Fibroblast of skin of right quadriceps (primary cell): ENCODE data around the gene DLK1.

Experiments used
- DNase-seq: peaks from one replicate; pipeline ENCODE4 v3.0.0-alpha.2; 2013

The DLK1 gene

GRCh38 chr14:100736269-100737180 lies 9.8 kb downstream of the DLK1 start:
- DNase-seq = no peak

DNA sequence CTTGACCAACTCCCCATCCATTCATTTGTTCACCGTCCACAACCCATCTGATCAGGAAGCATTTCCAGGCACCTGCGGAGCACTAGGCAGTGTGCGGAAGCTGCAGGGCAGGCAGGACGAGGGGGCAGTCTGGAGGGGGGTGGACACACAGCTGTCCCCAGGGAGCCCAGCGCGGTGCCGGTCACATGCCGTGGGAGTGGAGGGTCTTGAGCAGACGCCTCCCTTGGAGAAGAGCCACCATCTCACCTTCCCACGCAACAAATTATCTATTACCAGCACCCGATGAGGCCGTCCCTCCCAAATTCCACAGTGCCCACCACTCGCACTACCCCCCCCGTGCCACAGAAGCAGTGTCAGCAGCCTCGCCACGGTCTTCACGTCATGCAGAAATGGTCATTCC lies 10.8 kb downstream of the DLK1 start:
- no peak for DNase-seq

GRCh38 chr14:100738269-100738691 lies 11.6 kb downstream of the DLK1 start:
- no peak for DNase-seq

DNA sequence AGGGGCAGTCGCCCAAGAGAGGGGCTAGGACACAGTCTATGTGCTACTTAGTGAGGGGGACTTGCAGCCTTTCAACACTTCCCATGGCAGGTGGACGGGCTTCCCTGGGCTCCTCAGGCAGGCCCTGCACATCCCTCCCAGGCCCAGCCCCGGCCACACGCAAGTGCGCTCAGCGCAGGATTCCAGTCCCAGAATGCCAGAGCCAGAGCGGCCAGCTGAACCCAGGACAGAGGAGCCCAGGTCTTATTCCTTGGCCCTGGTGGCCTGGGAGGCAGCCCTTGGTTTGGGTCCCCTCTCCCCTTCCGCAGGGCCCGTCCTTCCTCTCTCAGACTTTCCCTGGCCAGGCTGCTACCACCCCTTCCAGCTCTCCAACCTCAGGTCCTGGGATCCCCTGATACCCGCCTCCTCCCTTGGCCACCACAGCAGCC lies 12.0 kb downstream of the DLK1 start:
- DNase-seq = no peak

GRCh38 chr14:100739306-100739705 lies 12.6 kb downstream of the DLK1 start:
- DNase-seq = no peak

- DNase-seq = no peak
These were observed 13.6 kb downstream of the DLK1 start for GRCh38 chr14:100740196-100740825.

DNA sequence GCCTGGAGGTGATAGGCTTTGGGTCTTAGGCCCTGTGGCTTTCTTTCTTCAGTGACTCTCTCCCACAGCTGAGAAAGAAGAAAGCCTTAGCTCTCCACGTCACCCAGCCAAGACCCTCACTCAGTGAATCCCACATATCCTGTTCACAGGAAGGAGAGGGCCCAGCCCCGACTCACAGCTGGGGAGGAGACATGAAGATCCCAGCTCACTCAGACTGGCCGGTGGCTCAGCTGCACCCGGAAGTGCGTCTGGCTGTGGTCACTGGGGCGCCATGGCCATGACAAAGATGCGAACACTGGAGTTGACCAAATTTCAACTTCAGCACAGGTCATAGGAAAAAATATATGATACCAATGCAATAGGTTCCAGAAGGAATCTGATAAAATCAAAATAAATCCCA lies 14.2 kb downstream of the DLK1 start:
- no peak for DNase-seq

- DNase-seq = no peak
These were observed 15.3 kb downstream of the DLK1 start for GRCh38 chr14:100741966-100742365.

DNA sequence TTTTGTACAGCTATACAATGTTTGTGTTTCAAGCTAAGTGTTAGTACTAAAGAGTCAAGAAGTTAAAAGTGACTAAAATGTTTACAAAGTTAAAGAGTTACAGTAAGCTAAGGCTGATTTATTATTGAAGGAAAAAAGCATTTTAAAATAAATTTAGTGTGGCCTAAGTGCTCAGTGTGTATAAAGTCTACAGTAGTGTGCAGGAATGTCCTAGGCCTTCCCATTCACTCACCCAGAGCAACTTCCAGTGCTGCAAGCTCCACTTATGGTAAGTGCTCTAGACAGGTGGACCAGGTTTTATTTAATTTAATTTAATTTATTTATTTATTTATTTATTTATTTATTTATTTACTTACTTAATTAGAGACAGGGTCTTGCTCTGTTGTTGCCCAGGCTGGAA lies 19.6 kb downstream of the DLK1 start:
- DNase-seq = no peak

DNA sequence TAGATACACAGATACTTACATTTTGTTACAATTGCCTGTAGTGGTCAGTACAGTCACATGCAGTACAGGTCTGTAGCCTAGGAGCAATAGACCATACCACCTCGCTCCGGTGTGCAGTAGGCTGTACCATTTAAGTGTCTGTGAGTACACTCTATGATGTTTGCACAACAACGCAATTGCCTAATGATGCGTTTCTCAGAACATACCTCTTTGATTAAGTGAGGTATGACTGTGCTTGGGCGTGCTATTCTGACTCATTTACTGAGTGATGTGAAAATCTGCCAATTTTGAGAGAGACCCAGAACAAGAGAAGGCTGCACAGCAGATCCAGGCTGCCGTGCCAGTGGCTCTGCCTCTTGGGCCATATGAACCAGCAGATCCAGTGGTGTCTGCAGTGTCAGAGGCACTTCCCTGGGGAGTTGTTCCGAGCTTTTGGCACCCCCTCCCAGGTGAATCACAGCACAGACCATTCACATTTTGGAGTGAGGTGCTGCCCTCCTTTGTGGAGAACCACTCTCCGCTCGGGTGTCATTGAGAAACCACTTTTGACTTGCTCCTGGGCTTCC lies 20.4 kb downstream of the DLK1 start:
- peak; percentile 97 for DNase-seq

DNA sequence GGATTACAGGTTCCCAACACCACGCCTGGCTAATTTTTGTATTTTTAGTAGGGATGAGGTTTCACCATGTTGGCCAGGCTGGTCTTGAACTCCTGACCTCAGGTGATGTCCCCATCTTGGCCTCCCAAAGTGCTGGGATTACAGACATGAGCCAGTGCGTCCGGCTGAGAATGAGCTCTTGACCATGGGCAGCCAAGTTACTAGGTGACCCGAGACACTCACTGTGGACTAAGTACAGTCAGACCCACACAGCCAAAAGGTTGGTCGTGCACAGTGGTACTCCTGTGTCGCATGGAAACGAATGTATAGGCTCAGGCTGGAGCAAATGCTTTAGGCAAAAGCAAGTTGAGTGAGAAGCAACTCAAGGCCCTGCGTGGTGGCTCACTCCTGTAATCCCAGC lies 21.0 kb downstream of the DLK1 start:
- no peak for DNase-seq

- no peak for DNase-seq
These were observed 21.7 kb downstream of the DLK1 start for GRCh38 chr14:100748403-100748802.

GRCh38 chr14:100748944-100749343 lies 22.3 kb downstream of the DLK1 start:
- DNase-seq = no peak

DNA sequence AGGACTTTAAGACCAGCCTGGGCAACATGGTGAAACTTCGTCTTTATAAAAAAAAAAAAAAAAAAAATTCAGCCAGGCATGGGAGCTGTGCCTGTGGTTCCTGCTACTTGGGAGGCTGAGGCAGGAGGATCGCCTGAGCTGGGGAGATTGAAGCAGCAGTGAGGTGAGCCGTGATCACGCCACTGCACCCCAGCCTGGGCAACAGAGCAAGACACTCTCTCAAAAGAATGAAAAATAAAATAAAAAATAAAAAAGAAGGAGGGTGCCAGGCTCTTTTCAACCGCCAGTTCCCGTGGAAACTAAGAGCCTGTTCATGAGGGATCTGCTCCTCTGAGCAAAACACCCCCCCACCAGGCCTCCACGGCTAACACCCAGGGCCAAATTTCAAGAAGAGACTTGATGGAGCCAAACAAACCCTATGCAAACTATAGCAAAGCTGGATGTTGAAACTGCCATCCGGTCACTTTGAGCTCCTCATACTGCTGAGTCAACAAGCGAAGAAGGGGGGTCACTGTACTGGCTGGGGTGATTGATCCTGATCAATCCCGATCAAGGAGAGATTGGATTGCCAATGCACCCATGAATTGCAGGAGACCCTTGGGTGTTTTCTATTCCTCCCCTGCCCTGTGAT lies 23.4 kb downstream of the DLK1 start:
- DNase-seq = no peak

DNA sequence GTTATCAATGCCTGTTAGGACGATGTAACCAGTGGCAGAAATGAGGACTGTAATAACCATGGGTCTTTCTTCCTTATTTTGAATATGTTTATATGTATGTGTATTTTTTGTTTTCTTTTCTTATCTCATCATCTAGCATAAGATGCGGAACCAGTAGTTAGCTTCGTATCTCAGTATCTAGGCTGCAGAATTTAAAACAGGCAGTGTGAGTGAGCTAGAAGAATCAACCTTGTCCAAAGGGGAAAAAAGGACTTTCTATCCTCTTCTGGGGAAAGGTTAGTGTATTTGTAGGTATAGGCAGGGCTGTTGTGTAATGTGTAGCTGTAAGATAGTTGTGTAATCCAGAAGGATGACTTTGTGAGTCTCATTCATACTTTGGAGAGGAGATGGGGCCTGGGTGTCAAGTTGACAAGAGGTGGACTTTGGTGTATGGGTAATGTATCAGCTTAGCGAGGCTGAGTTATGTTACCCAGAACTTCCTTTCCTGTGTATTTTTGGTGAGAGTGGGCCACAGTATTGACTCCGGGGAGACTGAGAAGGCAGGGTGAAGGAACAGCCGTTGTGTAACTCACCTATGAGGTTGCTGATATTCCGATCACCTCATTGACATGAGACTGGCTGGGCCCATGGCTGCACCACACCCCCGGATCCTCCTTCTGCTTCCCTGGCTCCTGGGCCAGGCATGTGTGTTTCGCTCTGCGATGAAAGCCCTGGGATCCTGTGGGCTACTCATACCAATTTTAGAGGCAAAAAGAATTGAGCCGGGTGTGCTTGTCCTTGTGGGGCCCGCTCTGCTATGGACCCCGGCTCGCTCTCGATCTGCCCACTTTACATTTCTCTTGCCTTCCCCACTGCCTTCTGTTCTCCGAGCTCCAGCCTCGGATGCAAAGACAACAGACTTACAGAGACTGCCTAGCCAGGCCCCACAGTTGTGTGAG lies 24.3 kb downstream of the DLK1 start:
- no peak for DNase-seq

DNA sequence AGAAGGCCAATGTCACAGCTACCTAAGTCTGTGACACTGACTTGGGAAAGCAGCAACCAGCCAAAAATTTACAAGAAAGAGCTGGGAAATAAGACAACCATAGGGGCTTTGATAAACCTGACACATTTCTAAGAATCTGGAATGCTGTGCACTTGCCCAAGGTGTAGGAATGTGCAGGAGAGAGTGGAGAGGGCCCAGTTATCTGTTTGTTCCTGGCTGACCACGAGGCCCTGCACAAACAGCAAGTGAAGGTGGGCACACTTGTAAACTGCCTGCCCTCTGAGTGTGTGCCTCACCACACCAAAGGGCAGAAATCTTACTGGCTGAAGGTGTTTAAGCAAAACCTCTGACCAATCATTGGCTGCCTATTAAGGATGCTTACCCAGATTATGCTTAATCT lies 27.3 kb downstream of the DLK1 start:
- DNase-seq = no peak

- peak; percentile 34 for DNase-seq
These were observed 29.0 kb downstream of the DLK1 start for GRCh38 chr14:100755649-100756048.

DNA sequence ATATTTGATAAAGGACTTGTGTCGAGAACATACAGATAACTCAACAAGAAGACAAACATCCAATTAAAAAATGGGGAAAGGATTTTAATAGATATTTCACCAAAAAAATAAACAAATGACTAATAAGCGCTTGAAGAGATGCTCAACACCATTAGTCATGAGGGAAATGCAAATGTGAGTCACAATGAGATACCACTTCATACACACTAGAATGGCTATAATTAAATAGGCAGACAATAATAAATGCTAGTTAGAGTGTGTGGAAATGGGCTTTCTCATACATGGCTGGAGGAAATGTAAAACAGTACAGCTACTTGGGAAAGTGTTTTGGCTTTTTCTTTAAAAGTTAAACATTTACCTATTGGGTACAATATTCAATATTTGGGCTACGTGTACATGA lies 34.8 kb downstream of the DLK1 start:
- peak; percentile 91 for DNase-seq

DNA sequence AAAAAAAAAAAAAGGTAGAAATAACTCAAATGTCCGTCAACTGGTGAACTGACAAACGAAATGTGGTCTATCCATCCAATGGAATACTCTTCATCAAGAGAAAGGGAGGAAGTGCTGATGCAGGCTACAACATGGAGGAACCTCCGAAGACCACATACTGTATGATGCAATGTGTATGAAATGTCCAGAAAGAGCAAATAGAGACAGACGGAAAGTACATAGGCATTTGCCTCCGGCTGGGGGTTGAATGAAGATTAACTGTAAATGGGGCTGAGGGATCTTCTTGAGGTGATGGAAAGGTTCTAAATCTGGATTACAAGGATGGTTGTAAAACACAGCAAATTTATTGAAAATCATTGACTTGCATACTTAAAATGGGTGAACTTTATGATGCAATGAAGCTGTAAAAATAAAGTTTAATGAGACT lies 35.4 kb downstream of the DLK1 start:
- DNase-seq = peak; percentile 66

DNA sequence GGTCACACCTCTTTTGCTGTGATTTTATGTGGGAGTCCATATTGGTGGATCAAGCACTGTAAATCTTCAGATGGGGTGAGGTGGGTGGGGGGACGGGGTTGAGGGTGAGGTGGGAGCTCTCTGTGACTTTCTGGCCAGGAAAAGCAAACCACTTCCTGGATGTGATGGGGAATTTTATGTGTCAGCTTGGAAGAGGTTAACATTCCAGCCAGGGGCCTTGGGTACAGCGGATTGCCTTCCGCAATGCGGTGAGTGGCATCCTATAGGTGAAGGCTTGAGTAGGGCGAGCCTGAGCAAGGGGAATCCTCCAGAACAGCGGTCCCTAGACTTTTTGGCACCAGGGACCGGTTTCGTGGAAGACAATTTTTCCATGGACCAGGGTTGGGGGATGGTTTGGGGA lies 36.2 kb downstream of the DLK1 start:
- no peak for DNase-seq

GRCh38 chr14:100764471-100765115 lies 37.9 kb downstream of the DLK1 start:
- DNase-seq = no peak

GRCh38 chr14:100765296-100765695 lies 38.6 kb downstream of the DLK1 start:
- no peak for DNase-seq
